Fibroblast of peridontal ligament (primary cell): Measurements from ENCODE around the gene EPG5.

ENCODE experiments used
- DNase-seq: peaks from one replicate; pipeline ENCODE4 v3.0.0-alpha.2; 2010; ENCODE audit errors: extremely low read depth

The EPG5 gene

DNA sequence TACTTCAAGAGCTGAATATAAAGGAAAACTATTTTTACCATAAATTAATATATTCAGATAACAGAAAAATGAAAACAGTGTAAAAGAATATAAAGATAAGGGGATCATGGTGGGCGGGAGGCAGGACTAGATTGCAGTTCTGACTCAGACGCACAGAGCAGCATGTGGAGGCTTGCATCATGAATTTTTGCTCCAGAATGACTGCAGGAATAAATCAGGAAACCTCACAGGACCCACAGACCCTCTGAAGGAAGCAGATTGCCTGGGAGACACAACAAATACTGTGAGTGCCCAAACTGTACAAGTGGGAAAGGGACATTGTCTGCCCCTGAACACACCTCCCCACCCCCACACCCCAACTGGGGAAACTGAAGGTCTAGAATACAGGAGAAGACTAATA, 160.9 kb downstream of the EPG5 start:
- peak; percentile 37 for DNase-seq

DNA sequence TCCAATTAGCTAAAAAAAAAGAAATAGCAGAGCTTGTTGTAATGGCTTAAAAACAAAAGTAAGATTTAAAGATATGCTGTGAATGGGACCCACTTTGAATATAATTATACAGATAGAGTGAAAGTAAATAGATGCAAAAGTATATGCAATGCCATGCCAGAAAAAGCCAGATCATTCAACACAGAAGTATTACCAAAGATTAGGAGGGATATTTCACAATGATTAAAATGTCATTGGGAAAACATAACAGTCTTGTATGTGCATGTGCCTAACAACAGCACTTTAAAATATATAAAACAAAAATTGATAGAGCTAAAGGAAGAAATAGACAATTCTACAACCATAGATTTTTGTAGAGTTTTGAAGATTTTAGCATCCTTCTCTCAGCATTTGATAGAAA, 161.6 kb downstream of the EPG5 start:
- peak; percentile 39 for DNase-seq

DNA sequence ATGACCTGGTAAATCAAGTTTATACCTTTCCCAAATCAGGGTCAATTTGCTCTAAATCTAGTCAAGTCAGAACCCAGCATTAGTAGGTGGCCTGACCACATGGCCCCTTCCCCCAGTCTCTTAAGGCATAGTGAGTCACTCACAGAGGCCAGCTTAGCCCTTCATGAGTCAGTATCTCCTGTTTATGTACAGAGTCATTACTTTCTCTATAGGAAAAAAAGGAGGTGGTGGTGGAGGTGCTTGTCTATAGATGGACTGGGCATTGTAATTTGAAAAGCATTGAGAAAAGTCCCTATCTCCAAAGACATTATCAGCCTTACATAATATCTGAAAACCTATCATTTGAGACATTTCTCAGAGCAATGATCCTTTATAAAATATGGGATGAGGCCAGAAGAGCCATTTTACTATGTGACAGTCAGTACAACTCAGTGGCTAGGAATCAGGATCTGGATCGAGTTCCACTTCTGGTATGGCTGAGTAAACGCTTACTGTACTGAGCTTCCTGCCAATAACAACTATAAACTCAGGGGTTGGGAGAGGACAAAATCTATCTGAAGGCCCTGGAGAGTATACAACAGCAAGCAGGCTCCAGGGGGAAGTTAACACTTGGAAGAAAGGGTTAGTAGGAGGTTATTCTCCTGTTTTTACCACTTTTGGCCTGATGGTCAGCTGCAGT, 164.2 kb downstream of the EPG5 start:
- peak; percentile 99 for DNase-seq

DNA sequence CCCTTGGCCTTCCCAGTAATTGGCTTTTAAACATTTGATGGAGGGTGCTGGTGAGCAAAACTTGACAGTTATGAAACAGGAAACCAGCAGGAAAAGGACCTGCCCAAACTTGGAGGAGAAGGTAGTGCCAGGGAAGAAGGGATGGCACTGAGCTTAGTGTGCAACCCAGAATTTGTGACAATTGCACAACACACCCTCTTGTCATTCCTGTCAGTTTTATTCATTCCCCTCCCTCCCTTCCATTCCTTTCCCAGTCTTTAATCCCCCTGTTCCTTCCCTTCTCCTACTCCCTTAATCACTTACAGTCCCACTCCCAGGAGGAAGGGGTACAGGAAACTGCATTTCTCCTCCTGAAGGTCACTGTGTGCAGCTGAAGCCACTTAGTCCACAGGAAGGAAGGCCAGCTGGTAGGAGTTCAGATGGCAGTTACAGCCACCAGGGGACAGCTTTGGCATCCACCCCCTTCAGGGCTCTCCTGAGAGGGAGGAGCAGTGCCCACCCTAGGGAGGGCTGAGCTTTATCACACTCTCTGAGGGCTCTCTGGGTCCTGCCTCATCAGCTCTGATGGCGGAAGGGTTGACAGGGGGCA, 165.6 kb downstream of the EPG5 start:
- DNase-seq: no peak
